ENCODE data around the gene ARVCF. TPM values are rescaled to one million over a fixed set of nuclear protein-coding genes. Genes with fewer than 3 reads are reported as not detected.

The ARVCF gene
- total and polyA plus RNA-seq, 9 of the 15 experiments (the other 6 are each of a cell fraction or from before 2014, with no cell fraction given) = 0.03 to 97.4 (median 15.6) TPM

- TF ChIP-seq CREB3L1 (IDR thresholded peaks at IDR 0.05; ENCODE audit: borderline replicate concordance, low read depth) (no peak), ZNF76 (CRISPR knock-in tag; IDR thresholded peaks at IDR 0.05; ENCODE audit: borderline replicate concordance) (peak; percentile 88), GTF2E2 (tag; IDR thresholded peaks at IDR 0.05) (no peak), LCOR (CRISPR knock-in tag; IDR thresholded peaks at IDR 0.05) (no peak), HDAC3 (IDR thresholded peaks at IDR 0.05; ENCODE audit: borderline replicate concordance, partially characterized antibody) (no peak), POLR2B (IDR thresholded peaks at IDR 0.05; ENCODE audit: low read depth, partially characterized antibody) (no peak), PCBP2 (IDR thresholded peaks at IDR 0.05; ENCODE audit: low read depth, low read length, poor library complexity, severe bottlenecking) (no peak), MEF2D (tag; conservative IDR thresholded peaks at IDR 0.05; ENCODE audit: low read depth) (no peak; the same call in 1 of the 2 replicates), CREBBP (IDR thresholded peaks at IDR 0.05; ENCODE audit: low read depth, low read length) (no peak), MITF (IDR thresholded peaks at IDR 0.05) (no peak), MYNN (IDR thresholded peaks at IDR 0.05) (no peak), MYNN (CRISPR knock-in tag; IDR thresholded peaks at IDR 0.05) (no peak), ZNF395 (CRISPR knock-in tag; IDR thresholded peaks at IDR 0.05) (no peak), HNRNPL (IDR thresholded peaks at IDR 0.05; ENCODE audit: low read depth, low read length) (no peak), ZNF165 (CRISPR knock-in tag; IDR thresholded peaks at IDR 0.05; ENCODE audit: borderline replicate concordance) (peak; percentile 77; the same call in 1 of the 2 replicates), TFAP4 (CRISPR knock-in tag; IDR thresholded peaks at IDR 0.05; ENCODE audit: borderline replicate concordance) (no peak), OTX1 (CRISPR knock-in tag; IDR thresholded peaks at IDR 0.05) (peak; percentile 74; the same call in 1 of the 2 replicates), SMARCC2 (IDR thresholded peaks at IDR 0.05; ENCODE audit: low read depth) (no peak), TCF3 (CRISPR knock-in tag; IDR thresholded peaks at IDR 0.05) (no peak), RBM34 (IDR thresholded peaks at IDR 0.05; ENCODE audit: borderline replicate concordance, insufficient read depth, low read length) (no peak), BRF2 (IDR thresholded peaks at IDR 0.05; ENCODE audit: borderline replicate concordance, insufficient read depth, insufficient read length) (no peak)
Measured at GRCh38 chr22:19943082-19944026, 73.3 kb downstream of the ARVCF start (continued).

All from K562 (cell line).